SK-N-SH (cell line): ENCODE data around the gene PRKAA2. TPM values are rescaled to one million over a fixed set of nuclear protein-coding genes. Genes with fewer than 3 reads are reported as not detected.
A peak's percentile ranks its signal among the peaks of the same experiment; 100 is the strongest.

ENCODE experiments used
- CTCF ChIA-PET: fragments of 300-600, 350-600 bp; formaldehyde crosslinking; extraction: SDS; loops from one replicate; lab custom pipeline; 2021; lab: Yijun Ruan, JAX
- POLR2A ChIA-PET: fragments of 350-600 bp; sonication (Branson Sonifier 250); formaldehyde crosslinking; extraction: SDS; loops from one replicate; lab custom pipeline; 2020; ENCODE audit warnings: antibody characterized with exemption, inconsistent platforms; lab: Yijun Ruan, JAX
- DNase-seq: peaks from one replicate; pipeline ENCODE4 v3.0.0; 2012
- H2AFZ ChIP-seq: fragments of 200-600 bp; sonication (generic); 2 replicates; pipeline ENCODE4 v1.8.1; 2016; ENCODE audit warnings: antibody characterized with exemption, mild to moderate bottlenecking, low read depth
- H3F3A ChIP-seq: fragments of 200-600 bp; sonication (generic); replicated peaks from 2 replicates; pipeline ENCODE3; 2016; ENCODE audit warnings: antibody characterized with exemption, mild to moderate bottlenecking; ENCODE audit not compliant: insufficient read depth
- H3K27ac ChIP-seq, 2 experiments: fragments of 200-500 bp in 1 of 2; fragments of 200-600 bp in 1 of 2; sonication (Bioruptor generic) in 1 of 2; sonication (generic), shearing (Covaris generic) in 1 of 2; 2 replicates each; pipeline versions ENCODE4 v1.5.1 to v1.6.1; 2014 to 2016; ENCODE audit warnings: low read depth in 2 of 2, inconsistent platforms in 1 of 2, low read length in 1 of 2, mild to moderate bottlenecking in 1 of 2, mixed read lengths in 1 of 2
- H3K27me3 ChIP-seq: fragments of 200-600 bp; sonication (generic), shearing (Covaris generic); 2 replicates; pipeline ENCODE4 v1.6.1; 2016; ENCODE audit warnings: mixed run types; ENCODE audit not compliant: insufficient read depth
- H3K36me3 ChIP-seq, 2 experiments: fragments of 200-500 bp in 1 of 2; fragments of 200-600 bp in 1 of 2; sonication (Bioruptor generic) in 1 of 2; sonication (generic) in 1 of 2; replicated peaks in 1 of 2; 2 replicates each; pipeline versions ENCODE3 to v1.5.1; 2014 to 2016; ENCODE audit warnings: low read length in 1 of 2, mild to moderate bottlenecking in 1 of 2; ENCODE audit not compliant: insufficient read depth in 2 of 2, control insufficient read depth in 1 of 2
- H3K4me1 ChIP-seq, 2 experiments: fragments of 200-500 bp in 1 of 2; fragments of 200-600 bp in 1 of 2; sonication (Bioruptor generic) in 1 of 2; sonication (generic), shearing (Covaris generic) in 1 of 2; 2 replicates each; pipeline versions ENCODE4 v1.5.1 to v1.6.1; 2014 to 2016; ENCODE audit warnings: low read depth in 1 of 2, low read length in 1 of 2, mixed run types in 1 of 2; ENCODE audit not compliant: insufficient read depth in 2 of 2, control insufficient read depth in 1 of 2
- H3K4me2 ChIP-seq: fragments of 200-600 bp; sonication (generic), shearing (Covaris generic); 2 replicates; pipeline ENCODE4 v1.6.1; 2017; ENCODE audit warnings: mixed run types
- H3K4me3 ChIP-seq, 2 experiments: fragments of 200-500 bp in 1 of 2; fragments of 200-600 bp in 1 of 2; sonication (Bioruptor generic) in 1 of 2; sonication (generic), shearing (Covaris generic) in 1 of 2; 2 replicates each; pipeline versions ENCODE4 v1.5.1 to v1.8.1; 2014 to 2016; ENCODE audit warnings: low read depth in 2 of 2, inconsistent platforms in 1 of 2, low read length in 1 of 2, mild to moderate bottlenecking in 1 of 2, mixed read lengths in 1 of 2, moderate library complexity in 1 of 2
- H3K79me2 ChIP-seq: fragments of 200-600 bp; sonication (generic); 2 replicates; pipeline ENCODE4 v1.8.1; 2017; ENCODE audit warnings: mild to moderate bottlenecking; ENCODE audit not compliant: insufficient read depth
- H3K9ac ChIP-seq: fragments of 200-600 bp; sonication (generic); 2 replicates; pipeline ENCODE4 v1.6.1; 2017; ENCODE audit warnings: mixed run types
- H3K9me2 ChIP-seq: fragments of 200-600 bp; sonication (generic); 2 replicates; pipeline ENCODE4 v1.6.1; 2017; ENCODE audit warnings: mixed run types
- H3K9me3 ChIP-seq: fragments of 200-600 bp; sonication (generic); 2 replicates; pipeline ENCODE4 v1.6.1; 2017; ENCODE audit warnings: mixed run types, mild to moderate bottlenecking, moderate library complexity
- H4K20me1 ChIP-seq: fragments of 200-600 bp; sonication (generic); 2 replicates; pipeline ENCODE4 v1.6.1; 2017; ENCODE audit warnings: mild to moderate bottlenecking, mixed run types; ENCODE audit not compliant: insufficient read depth
- EP300 ChIP-seq, 2 experiments: IDR thresholded peaks; 2 replicates each; pipeline versions ENCODE4 v1.4.0 to v1.6.1; 2012; ENCODE audit warnings: borderline replicate concordance in 1 of 2, low read depth in 1 of 2, low read length in 1 of 2
- EZH2phosphoT487 ChIP-seq: fragments of 200-600 bp; sonication (generic); IDR thresholded peaks from 2 replicates; pipeline ENCODE4 v1.6.1; 2017; ENCODE audit warnings: low read depth, mixed run types, mild to moderate bottlenecking, antibody characterized with exemption, moderate library complexity, borderline replicate concordance
- FOSL2 ChIP-seq: IDR thresholded peaks from 2 replicates; pipeline ENCODE4 v1.4.0; 2012; ENCODE audit warnings: low read depth, mild to moderate bottlenecking, moderate library complexity, borderline replicate concordance
- FOXM1 ChIP-seq: IDR thresholded peaks from 2 replicates; pipeline ENCODE4 v1.4.0; 2012; ENCODE audit warnings: low read depth, mild to moderate bottlenecking
- JUND ChIP-seq: IDR thresholded peaks from 2 replicates; pipeline ENCODE4 v1.4.0; 2012
- MEF2A ChIP-seq: IDR thresholded peaks from 2 replicates; pipeline ENCODE4 v1.4.0; 2012; ENCODE audit warnings: low read depth, borderline replicate concordance
- NFIC ChIP-seq: IDR thresholded peaks from 2 replicates; pipeline ENCODE4 v1.4.0; 2012; ENCODE audit warnings: borderline replicate concordance
- NRF1 ChIP-seq: IDR thresholded peaks from 2 replicates; pipeline ENCODE4 v1.6.1; 2012; ENCODE audit warnings: low read depth, mild to moderate bottlenecking, low read length
- POLR2AphosphoS5 ChIP-seq: IDR thresholded peaks from 2 replicates; pipeline ENCODE4 v1.6.1; 2012; ENCODE audit warnings: low read depth, low read length
- RXRA ChIP-seq: IDR thresholded peaks from 2 replicates; pipeline ENCODE4 v1.4.0; 2012; ENCODE audit warnings: low read depth, mild to moderate bottlenecking, borderline replicate concordance
- SIN3A ChIP-seq: IDR thresholded peaks from 2 replicates; pipeline ENCODE4 v1.6.1; 2012; ENCODE audit warnings: low read depth, mild to moderate bottlenecking, low read length, moderate library complexity, borderline replicate concordance
- TAF1 ChIP-seq: IDR thresholded peaks from 2 replicates; pipeline ENCODE4 v1.6.1; 2012; ENCODE audit warnings: low read depth, mild to moderate bottlenecking, low read length, moderate library complexity, borderline replicate concordance
- TCF12 ChIP-seq: IDR thresholded peaks from 2 replicates; pipeline ENCODE4 v1.4.0; 2012
- TEAD4 ChIP-seq: IDR thresholded peaks from 2 replicates; pipeline ENCODE4 v1.4.0; 2012; ENCODE audit warnings: mild to moderate bottlenecking, borderline replicate concordance; ENCODE audit not compliant: insufficient read depth
- YY1 ChIP-seq: IDR thresholded peaks from 2 replicates; pipeline ENCODE4 v1.4.0; 2012; ENCODE audit warnings: low read depth, mild to moderate bottlenecking
- WGBS: methylation state at CpG from one replicate; pipeline ENCODE4 v1.1.6; 2017; ENCODE audit warnings: low lambda C conversion rate; 5-methylcytosine and 5-hydroxymethylcytosine counted together
- polyA plus RNA-seq, 3 experiments: library from polyadenylated mRNA; depleted of rRNA; stranded (reverse); fragments of >200 nt; gene quantifications; 2 replicates each; pipeline ENCODE4 v1.2.3, GENCODE V29; 2012
- TF ChIP-seq, protein P1 (sequence below): IDR thresholded peaks from 2 replicates; pipeline ENCODE4; 2012
- TF ChIP-seq, protein P2 (sequence below): IDR thresholded peaks from 2 replicates; pipeline ENCODE4 v1.4.0; 2012; ENCODE audit warnings: low read depth
- TF ChIP-seq, protein P3 (sequence below): fragments of 150-350 bp; IDR thresholded peaks from 2 replicates; pipeline ENCODE4 v1.6.1; 2017; ENCODE audit warnings: antibody characterized with exemption, low read length, low read depth, borderline replicate concordance

The PRKAA2 gene
- polyA plus RNA-seq, 1 of the 3 experiments (the other 2 are of a cell fraction) = 1.5 TPM

DNA sequence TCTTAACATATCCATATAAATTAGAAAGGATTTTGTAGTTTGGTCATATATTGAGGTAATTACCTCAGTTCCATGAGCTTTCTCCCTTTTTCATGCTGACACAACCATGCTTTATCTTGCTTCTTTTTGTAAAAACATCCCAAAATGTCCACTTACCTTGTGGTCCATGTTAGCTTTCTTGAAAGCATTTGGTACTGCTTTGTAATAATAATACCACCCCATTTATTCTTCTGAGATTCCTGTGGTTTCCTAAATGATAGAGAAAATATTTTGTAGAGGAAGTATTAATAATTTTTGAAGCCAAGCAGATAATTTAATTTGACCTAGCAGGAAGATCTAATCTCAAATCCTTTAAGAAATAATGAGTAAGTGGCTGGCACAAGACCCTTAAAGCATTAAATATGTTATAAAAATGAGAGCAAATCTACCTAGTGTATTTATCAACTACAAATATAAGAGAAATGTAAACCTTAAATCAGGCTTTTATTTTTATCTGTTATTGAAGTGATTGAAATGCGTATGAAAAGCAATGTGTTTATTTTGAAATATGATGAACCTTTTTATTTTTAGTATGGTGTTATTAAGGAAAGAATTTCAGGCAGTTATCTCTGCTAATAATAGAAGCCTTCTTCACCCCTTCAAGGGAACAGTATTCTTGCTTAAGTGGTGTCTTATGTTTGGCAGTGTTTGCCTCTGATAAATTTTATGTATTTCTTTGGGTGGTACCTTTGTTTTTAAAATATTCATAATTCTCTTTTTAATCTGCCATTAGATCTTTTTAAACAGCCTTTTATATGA lies 9.2 kb downstream of the PRKAA2 start:
- Histone ChIP-seq H3K27me3 (no peaks in the 10 kb centered on the region), H2AFZ (no peak overlapping the region), H3K4me2 (peak overlapping the region; percentile 3; the same call in 1 of the 2 replicates), H3K9me3 (peaks cover 13% of the 10 kb centered on the region; the same call in 1 of the 2 replicates), H3K79me2 (0 out of 2 replicates have a peak, but pooled peaks cover 6% of the 10 kb centered on the region), H3F3A (peaks cover 25% of the 10 kb centered on the region), H3K36me3 (peaks cover 0 to 12% of the 10 kb centered on the region in 2 experiments), H3K9me2 (no peaks in the 10 kb centered on the region), H3K9ac (no peak overlapping the region), H3K4me1 (no peaks in the 10 kb centered on the region; a peak in 1 of 4 replicates), H3K4me3 (no peak overlapping the region), H3K27ac (peak overlapping the region; percentile 56 to 67; a peak in 3 of 4 replicates), H4K20me1 (no peaks in the 10 kb centered on the region)
- CTCF ChIA-PET = interaction anchor here (0.6 kb wide), 2 partner anchors 97 to 1278 kb away, joined by 3 to 4 read pairs; no protein-coding TSS in a partner anchor
- WGBS = 12% methylated on average over 1 of the region's 1 CpG
- TF ChIP-seq FOSL2 (peak; percentile 40; the same call in 1 of the 2 replicates), FOXM1 (peak; percentile 95), TAF1 (no peak), TEAD4 (peak; percentile 95), MEF2A (peak; percentile 76), NFIC (peak; percentile 84; the same call in 1 of the 2 replicates), NRF1 (no peak), YY1 (no peak), EZH2phosphoT487 (no peak), JUND (peak; percentile 91), EP300 (IDR thresholded peaks at IDR 0.05; ENCODE audit: borderline replicate concordance in 1 of 2, low read depth in 1 of 2, low read length in 1 of 2) (peak; percentile 11 to 93; a peak in 2 of 4 replicates), POLR2AphosphoS5 (peak; percentile 24; the same call in 1 of the 2 replicates), RXRA (peak; percentile 53; the same call in 1 of the 2 replicates), TCF12 (peak; percentile 94), SIN3A (no peak)
- TF ChIP-seq, protein P1, sequence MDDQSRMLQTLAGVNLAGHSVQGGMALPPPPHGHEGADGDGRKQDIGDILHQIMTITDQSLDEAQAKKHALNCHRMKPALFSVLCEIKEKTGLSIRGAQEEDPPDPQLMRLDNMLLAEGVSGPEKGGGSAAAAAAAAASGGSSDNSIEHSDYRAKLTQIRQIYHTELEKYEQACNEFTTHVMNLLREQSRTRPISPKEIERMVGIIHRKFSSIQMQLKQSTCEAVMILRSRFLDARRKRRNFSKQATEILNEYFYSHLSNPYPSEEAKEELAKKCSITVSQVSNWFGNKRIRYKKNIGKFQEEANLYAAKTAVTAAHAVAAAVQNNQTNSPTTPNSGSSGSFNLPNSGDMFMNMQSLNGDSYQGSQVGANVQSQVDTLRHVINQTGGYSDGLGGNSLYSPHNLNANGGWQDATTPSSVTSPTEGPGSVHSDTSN = peak; percentile 89
- TF ChIP-seq, protein P2, sequence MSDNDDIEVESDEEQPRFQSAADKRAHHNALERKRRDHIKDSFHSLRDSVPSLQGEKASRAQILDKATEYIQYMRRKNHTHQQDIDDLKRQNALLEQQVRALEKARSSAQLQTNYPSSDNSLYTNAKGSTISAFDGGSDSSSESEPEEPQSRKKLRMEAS = no peak; the same call in 1 of the 2 replicates
- TF ChIP-seq, protein P3, sequence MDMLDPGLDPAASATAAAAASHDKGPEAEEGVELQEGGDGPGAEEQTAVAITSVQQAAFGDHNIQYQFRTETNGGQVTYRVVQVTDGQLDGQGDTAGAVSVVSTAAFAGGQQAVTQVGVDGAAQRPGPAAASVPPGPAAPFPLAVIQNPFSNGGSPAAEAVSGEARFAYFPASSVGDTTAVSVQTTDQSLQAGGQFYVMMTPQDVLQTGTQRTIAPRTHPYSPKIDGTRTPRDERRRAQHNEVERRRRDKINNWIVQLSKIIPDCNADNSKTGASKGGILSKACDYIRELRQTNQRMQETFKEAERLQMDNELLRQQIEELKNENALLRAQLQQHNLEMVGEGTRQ = no peak
- POLR2A ChIA-PET = no interaction called here
- DNase-seq = no peak
